Suprapubic skin (tissue), 3 donors: ENCODE measurements around the gene CELA2A.

Experiments
- CTCF ChIP-seq, 2 donors: fragments of 200-600 bp in 1 of 2; fragments of 450-650 bp in 1 of 2; sonication (generic) in 1 of 2; IDR thresholded peaks; one replicate each; pipeline ENCODE4 v1.5.1; 2016 to 2019; ENCODE audit warnings: antibody characterized with exemption in 2 of 2, mild to moderate bottlenecking in 1 of 2, moderate library complexity in 1 of 2
- POLR2A ChIP-seq, 2 donors: fragments of 450-650 bp; IDR thresholded peaks; one replicate each; pipeline ENCODE4 v1.6.1; 2017; ENCODE audit warnings: antibody characterized with exemption in 2 of 2, mild to moderate bottlenecking in 2 of 2, moderate library complexity in 2 of 2

DNA sequence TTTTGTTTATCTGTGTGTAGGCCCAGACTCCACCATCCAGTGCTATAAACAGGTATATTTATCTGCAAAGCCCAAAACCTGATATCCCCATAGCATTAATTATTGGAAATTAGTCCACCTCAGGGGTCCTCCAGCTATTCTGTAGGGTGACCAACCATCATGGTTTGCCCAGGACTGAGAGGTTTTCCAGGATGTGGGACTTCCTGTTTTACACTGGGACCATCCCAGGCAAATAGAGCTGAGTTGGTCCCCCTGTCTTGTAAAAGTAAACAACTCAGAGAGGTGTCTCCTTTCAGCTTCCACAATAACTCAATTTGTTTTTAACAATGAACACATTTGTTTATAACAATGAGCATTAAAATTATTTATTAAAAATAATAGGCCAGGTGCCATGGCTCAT is 11.6 kb downstream of the CELA2A start:
- TF ChIP-seq POLR2A (IDR thresholded peaks at IDR 0.05) (no peak), CTCF (IDR thresholded peaks at IDR 0.05) (no peak)
